Hepatocyte (in vitro differentiated cells): ENCODE results near the gene SH2B2. TPM values are rescaled to one million over a fixed set of nuclear protein-coding genes. Genes with fewer than 3 reads are reported as not detected.

Source experiments
- DNase-seq: peaks from one replicate; pipeline ENCODE4 v3.0.0-alpha.2; 2016; ENCODE audit warnings: low spot score
- H2AFZ ChIP-seq: fragments of 200-600 bp; sonication (generic); 2 replicates; pipeline ENCODE4 v1.6.0; 2016; ENCODE audit warnings: antibody characterized with exemption, mild to moderate bottlenecking
- H3K27ac ChIP-seq: fragments of 200-600 bp; sonication (generic); 2 replicates; pipeline ENCODE4 v1.5.1; 2016; ENCODE audit warnings: mild to moderate bottlenecking
- H3K27me3 ChIP-seq: fragments of 200-600 bp; sonication (generic); 2 replicates; pipeline ENCODE4 v1.6.1; 2016
- H3K36me3 ChIP-seq: fragments of 200-600 bp; sonication (generic); replicated peaks from 2 replicates; pipeline ENCODE4 v1.5.1; 2016; ENCODE audit warnings: low read depth; ENCODE audit not compliant: insufficient read depth
- H3K4me1 ChIP-seq: fragments of 200-600 bp; sonication (generic); 2 replicates; pipeline ENCODE4 v1.5.1; 2016; ENCODE audit warnings: mild to moderate bottlenecking, moderate library complexity; ENCODE audit not compliant: insufficient read depth
- H3K4me2 ChIP-seq: fragments of 200-600 bp; sonication (generic); 2 replicates; pipeline ENCODE4 v1.6.0; 2016
- H3K4me3 ChIP-seq: fragments of 200-600 bp; sonication (generic); 2 replicates; pipeline ENCODE4 v1.5.1; 2016; ENCODE audit warnings: mild to moderate bottlenecking
- H3K79me2 ChIP-seq: fragments of 200-600 bp; sonication (generic); 2 replicates; pipeline ENCODE4 v1.6.0; 2017; ENCODE audit warnings: mild to moderate bottlenecking
- H3K9me2 ChIP-seq: fragments of 200-600 bp; sonication (generic); replicated peaks from 2 replicates; pipeline ENCODE4 v1.6.0; 2017; ENCODE audit warnings: mild to moderate bottlenecking; ENCODE audit not compliant: insufficient read depth
- H3K9me3 ChIP-seq: fragments of 200-600 bp; sonication (generic); 2 replicates; pipeline ENCODE4 v1.5.1; 2016; ENCODE audit warnings: low read depth, mild to moderate bottlenecking
- H4K20me1 ChIP-seq: fragments of 200-600 bp; sonication (generic); 2 replicates; pipeline ENCODE4 v1.6.0; 2016; ENCODE audit warnings: mild to moderate bottlenecking; ENCODE audit not compliant: insufficient read depth, poor library complexity, severe bottlenecking
- EZH2 ChIP-seq: fragments of 200-600 bp; sonication (generic); IDR thresholded peaks from 2 replicates; pipeline ENCODE4 v1.6.1; 2016; ENCODE audit warnings: antibody characterized with exemption, mild to moderate bottlenecking, borderline replicate concordance
- EZH2phosphoT487 ChIP-seq: fragments of 200-600 bp; sonication (generic); IDR thresholded peaks from one replicate; pipeline ENCODE4 v1.6.1; 2018; ENCODE audit warnings: antibody characterized with exemption, mild to moderate bottlenecking, low read depth, moderate library complexity; ENCODE audit not compliant: unreplicated experiment, severe bottlenecking
- WGBS: methylation state at CpG from one replicate; pipeline ENCODE4 v1.1.6; 2016; ENCODE audit warnings: low lambda C conversion rate; ENCODE audit errors: missing lambda C conversion rate; 5-methylcytosine and 5-hydroxymethylcytosine counted together
- polyA plus RNA-seq: library from polyadenylated mRNA; unstranded; fragments of >200 nt; fragmentation: Nextera tagmentation; extraction: Ambion mirVana; gene quantifications from 2 replicates; pipeline ENCODE4 v1.2.1, GENCODE V29; 2016
- total RNA-seq: library from RNA; depleted of rRNA; stranded (reverse); fragments of >200 nt; gene quantifications from 2 replicates; pipeline ENCODE4 v1.2.3, GENCODE V29; 2014
- TF ChIP-seq, protein P1 (sequence below): fragments of 200-600 bp; sonication (generic); IDR thresholded peaks from 2 replicates; pipeline ENCODE4 v1.5.1; 2016; ENCODE audit warnings: antibody characterized with exemption, mild to moderate bottlenecking; ENCODE audit not compliant: poor library complexity

SH2B2 gene
- total and polyA plus RNA-seq, 2 experiments from 2014 or later, result 3.2 to 7.1 TPM

DNA sequence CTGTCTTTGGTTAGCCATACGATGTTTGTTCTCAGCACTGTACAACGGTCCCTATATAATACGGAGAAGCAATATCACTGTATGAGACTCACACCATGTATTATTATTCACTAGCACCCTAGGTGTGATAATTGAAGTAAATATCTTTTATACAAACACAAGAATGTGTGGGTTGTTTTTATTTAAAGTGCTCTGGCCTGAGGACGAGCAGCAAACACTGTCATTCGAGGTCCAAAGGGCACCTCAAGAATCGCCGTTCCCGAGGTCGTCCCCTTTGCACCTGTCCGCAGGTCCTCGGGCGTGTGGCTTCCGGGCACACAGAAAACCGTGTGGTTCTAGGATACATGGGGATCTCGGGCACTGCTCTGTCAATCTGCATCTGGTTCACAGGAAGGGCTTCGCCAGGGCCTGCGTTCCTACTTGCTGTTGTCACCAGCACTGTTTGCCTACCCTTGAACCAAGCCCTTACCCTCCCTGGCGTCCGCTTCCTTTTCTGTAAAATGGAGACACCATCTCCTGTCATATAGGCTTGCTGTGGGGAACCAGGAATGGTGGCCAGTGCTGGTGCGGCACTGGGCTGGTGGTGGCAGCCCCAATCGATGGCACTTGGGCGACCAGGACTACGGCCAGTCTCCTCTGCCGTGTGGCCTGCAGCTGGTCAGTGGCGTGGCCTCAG lies 28.5 kb upstream of the SH2B2 start:
- Histone ChIP-seq H3K27ac (no peak overlapping the region), H2AFZ (no peak overlapping the region), H3K27me3 (no peaks in the 10 kb centered on the region), H3K9me3 (no peaks in the 10 kb centered on the region), H3K79me2 (no peaks in the 10 kb centered on the region), H3K36me3 (no peaks in the 10 kb centered on the region), H3K4me1 (no peaks in the 10 kb centered on the region), H4K20me1 (no peaks in the 10 kb centered on the region), H3K4me3 (no peak overlapping the region), H3K9me2 (no peaks in the 10 kb centered on the region), H3K4me2 (no peak overlapping the region)
- WGBS, result 95% methylated on average over 25 of the region's 25 CpGs
- TF ChIP-seq EZH2phosphoT487 (no peak), EZH2 (no peak)
- TF ChIP-seq, protein P1, sequence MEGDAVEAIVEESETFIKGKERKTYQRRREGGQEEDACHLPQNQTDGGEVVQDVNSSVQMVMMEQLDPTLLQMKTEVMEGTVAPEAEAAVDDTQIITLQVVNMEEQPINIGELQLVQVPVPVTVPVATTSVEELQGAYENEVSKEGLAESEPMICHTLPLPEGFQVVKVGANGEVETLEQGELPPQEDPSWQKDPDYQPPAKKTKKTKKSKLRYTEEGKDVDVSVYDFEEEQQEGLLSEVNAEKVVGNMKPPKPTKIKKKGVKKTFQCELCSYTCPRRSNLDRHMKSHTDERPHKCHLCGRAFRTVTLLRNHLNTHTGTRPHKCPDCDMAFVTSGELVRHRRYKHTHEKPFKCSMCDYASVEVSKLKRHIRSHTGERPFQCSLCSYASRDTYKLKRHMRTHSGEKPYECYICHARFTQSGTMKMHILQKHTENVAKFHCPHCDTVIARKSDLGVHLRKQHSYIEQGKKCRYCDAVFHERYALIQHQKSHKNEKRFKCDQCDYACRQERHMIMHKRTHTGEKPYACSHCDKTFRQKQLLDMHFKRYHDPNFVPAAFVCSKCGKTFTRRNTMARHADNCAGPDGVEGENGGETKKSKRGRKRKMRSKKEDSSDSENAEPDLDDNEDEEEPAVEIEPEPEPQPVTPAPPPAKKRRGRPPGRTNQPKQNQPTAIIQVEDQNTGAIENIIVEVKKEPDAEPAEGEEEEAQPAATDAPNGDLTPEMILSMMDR, result no peak
- DNase-seq, result no peak

DNA sequence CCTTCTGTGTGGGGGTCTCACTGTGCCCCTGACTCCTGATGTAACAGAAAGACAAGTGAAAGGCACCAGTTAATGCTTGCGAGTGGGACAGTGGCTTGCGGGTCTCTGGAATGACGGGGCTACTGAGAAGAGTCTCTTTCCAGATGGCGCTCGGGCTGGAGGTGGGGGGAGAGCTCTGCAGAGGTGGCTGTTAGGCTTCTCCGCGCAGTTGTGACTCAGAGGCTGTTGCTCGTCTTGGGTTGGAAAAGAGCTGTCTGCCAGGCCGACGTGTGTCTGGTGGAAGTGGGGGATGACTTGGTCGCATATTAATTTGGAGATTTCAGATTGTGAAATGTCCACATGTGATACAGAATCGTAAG lies 27.9 kb upstream of the SH2B2 start:
- H3K4me2 ChIP-seq, result no peak overlapping the region
- no peaks in the 10 kb centered on the region for H3K27me3 ChIP-seq
- H3K27ac ChIP-seq, result no peak overlapping the region
- H3K79me2 ChIP-seq, result no peaks in the 10 kb centered on the region
- no peaks in the 10 kb centered on the region for H3K9me2 ChIP-seq
- 86% methylated on average over 12 of the region's 12 CpGs for WGBS
- H3K36me3 ChIP-seq, result no peaks in the 10 kb centered on the region
- DNase-seq, result no peak
- no peak overlapping the region for H2AFZ ChIP-seq
- H3K9me3 ChIP-seq, result no peaks in the 10 kb centered on the region
- H3K4me3 ChIP-seq, result no peak overlapping the region
- H3K4me1 ChIP-seq, result no peaks in the 10 kb centered on the region
- no peaks in the 10 kb centered on the region for H4K20me1 ChIP-seq
- TF ChIP-seq, protein P1, result no peak
- TF ChIP-seq EZH2, result no peak
- TF ChIP-seq EZH2phosphoT487, result no peak

- WGBS, result 59% methylated on average over 8 of the region's 9 CpGs
- H3K36me3 ChIP-seq, result no peaks in the 10 kb centered on the region
- H3K9me3 ChIP-seq, result no peaks in the 10 kb centered on the region
- peak overlapping the region; percentile 10 for H3K27ac ChIP-seq
- peak; percentile 78 for DNase-seq
- H3K4me2 ChIP-seq, result no peak overlapping the region
- no peak overlapping the region for H3K4me3 ChIP-seq
- H3K79me2 ChIP-seq, result no peaks in the 10 kb centered on the region
- no peaks in the 10 kb centered on the region for H4K20me1 ChIP-seq
- TF ChIP-seq EZH2, result no peak
- TF ChIP-seq EZH2phosphoT487, result no peak
- TF ChIP-seq, protein P1, result no peak
- no peak overlapping the region for H2AFZ ChIP-seq
- H3K4me1 ChIP-seq, result no peaks in the 10 kb centered on the region
- H3K27me3 ChIP-seq, result no peaks in the 10 kb centered on the region
- no peaks in the 10 kb centered on the region for H3K9me2 ChIP-seq
Measured at GRCh38 chr7:102260856-102261255, 25.8 kb upstream of the SH2B2 start.

- 89% methylated on average over 9 of the region's 9 CpGs for WGBS
- Histone ChIP-seq H4K20me1 (no peaks in the 10 kb centered on the region), H3K4me2 (no peak overlapping the region), H3K4me1 (no peaks in the 10 kb centered on the region), H3K27ac (no peak overlapping the region), H2AFZ (no peak overlapping the region), H3K9me3 (no peaks in the 10 kb centered on the region), H3K27me3 (no peaks in the 10 kb centered on the region), H3K4me3 (no peak overlapping the region), H3K79me2 (no peaks in the 10 kb centered on the region), H3K36me3 (no peaks in the 10 kb centered on the region), H3K9me2 (no peaks in the 10 kb centered on the region)
- no peak for DNase-seq
- TF ChIP-seq EZH2phosphoT487, result no peak
- TF ChIP-seq, protein P1, result no peak
- no peak for TF ChIP-seq EZH2
Measured at GRCh38 chr7:102261451-102261850, 25.2 kb upstream of the SH2B2 start.
